Cerebellar cortex (tissue), 1 donor: ENCODE data around the gene CELF1.
A peak's percentile ranks its signal among the peaks of the same experiment; 100 is the strongest.

Experiments
- DNase-seq: peaks from one replicate; pipeline ENCODE4 v3.0.0-alpha.2; 2015; ENCODE audit warnings: low spot score

CELF1 gene

DNA sequence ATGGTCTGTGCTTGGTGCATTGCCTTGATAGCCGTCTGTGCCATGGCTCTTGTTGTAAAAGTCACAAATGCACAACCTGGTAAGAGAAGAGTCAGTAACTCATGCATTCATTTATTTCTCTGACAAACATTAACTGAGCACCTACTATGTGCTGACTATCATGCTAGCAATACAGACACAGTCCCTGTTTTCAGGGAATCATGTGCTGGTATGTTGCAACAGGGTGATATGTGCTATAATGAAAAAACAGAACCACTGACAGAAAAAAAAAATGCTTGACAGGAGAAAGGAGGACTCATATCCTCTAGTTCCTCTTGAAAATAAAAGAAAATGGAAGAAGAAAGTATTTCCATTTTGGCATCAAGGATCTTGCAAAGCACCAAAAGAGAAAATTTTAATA lies 69.5 kb downstream of the CELF1 start:
- no peak for DNase-seq

DNA sequence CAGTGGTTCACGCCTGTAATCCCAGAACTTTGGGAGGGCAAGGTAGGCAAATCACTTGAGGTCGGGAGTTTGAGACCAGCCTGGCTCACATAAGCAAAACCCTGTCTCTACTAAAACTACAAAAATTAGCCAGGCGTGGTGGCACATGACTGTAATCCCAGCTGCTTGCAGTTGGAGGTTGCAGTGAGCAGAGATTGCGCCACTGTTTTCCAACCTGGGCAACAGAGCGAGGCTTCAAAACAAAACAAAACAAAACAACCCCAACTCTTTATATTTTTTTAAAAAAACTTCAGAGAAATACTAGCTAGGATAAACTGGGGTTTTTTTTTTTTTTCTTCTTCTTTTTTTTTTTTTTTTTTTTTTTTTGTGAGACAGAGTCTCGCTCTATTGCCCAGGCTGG lies 72.2 kb downstream of the CELF1 start:
- no peak for DNase-seq

DNA sequence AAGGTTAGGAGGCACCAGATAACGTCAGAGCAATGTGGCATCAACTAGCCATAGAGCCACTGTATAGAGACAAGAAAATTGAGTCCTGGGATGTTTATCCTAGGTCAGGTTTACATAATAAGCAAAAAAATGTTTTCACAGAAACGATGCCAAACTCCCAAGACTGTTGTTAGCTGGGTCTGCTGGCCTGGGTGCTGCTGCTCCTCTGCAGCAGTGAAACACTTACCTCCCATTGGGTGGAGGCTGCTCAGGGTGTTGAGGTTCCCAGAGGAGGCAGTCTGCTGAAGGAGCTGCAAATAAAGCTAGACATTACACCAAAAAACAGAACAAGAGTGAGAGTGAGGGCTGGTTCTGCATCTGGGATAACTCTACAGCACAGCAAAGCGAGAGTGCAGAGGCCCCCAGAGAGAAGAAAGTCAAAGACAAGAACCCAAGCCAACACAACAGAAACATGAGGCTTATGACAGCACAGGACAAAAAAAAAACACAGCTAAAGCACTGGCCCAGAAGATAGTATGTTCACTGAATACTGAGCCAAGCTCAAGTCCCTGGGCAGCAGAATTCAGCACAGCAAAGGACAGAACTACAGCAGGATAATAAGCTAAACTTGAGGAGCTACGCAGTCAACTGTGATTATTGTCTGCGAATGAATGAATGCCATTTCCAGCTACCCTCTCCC lies 74.1 kb downstream of the CELF1 start:
- no peak for DNase-seq

DNA sequence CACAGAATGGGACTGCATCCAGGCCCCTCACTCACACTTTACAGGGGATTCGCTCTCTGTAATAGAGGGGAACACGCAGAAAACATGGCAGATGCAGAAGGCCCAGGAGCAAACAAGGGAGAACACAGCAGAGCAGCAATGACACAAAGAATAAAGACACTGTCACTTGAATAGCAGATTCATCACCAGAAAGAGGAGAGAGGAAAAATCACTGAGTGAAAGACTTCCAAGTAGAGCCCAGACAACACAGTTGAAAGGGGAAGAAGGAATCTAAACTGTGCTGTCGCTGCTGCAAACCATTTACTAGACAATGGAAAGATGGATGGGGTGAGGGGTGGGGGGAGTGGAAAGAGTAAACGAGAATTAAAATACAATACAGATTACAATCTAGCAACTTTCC lies 75.2 kb downstream of the CELF1 start:
- DNase-seq: no peak

DNA sequence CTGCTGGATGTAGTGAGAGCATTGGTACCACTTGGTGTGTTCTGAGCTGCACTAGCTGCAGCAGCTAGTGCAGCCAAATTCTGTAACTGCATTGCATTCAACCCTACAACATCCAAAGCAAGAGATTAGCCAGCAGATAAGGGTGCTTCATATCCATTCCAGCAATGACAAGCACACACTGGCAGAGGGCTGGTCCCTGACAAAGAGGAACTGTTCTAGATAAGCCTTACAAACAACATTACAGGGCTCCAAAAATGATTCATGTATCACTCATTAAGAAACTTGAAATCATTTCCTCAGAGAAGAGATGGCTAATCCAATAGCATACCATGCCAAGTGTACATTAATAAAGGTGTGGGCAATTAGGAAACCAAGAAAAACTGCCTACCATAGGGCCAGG lies 75.6 kb downstream of the CELF1 start:
- no peak for DNase-seq

DNA sequence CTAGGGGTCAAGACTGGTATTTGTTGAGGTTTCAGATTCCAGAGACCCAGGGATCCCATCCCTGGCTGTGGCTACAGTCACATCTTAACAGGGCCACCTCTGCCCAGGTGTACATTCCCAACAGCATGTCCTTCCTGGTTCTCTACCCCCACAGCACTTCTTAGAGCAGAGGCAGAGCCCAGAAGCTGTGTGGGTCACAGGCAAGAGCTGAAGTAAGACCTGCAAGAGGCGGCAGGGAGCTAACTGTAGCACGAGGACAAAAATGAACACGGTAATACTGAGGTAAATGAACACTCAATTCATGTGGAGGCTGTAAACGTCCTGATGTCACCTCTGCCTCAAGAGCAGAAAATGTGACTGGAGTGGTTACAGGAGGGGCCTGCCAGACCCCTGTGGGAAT lies 82.3 kb downstream of the CELF1 start:
- no peak for DNase-seq

DNA sequence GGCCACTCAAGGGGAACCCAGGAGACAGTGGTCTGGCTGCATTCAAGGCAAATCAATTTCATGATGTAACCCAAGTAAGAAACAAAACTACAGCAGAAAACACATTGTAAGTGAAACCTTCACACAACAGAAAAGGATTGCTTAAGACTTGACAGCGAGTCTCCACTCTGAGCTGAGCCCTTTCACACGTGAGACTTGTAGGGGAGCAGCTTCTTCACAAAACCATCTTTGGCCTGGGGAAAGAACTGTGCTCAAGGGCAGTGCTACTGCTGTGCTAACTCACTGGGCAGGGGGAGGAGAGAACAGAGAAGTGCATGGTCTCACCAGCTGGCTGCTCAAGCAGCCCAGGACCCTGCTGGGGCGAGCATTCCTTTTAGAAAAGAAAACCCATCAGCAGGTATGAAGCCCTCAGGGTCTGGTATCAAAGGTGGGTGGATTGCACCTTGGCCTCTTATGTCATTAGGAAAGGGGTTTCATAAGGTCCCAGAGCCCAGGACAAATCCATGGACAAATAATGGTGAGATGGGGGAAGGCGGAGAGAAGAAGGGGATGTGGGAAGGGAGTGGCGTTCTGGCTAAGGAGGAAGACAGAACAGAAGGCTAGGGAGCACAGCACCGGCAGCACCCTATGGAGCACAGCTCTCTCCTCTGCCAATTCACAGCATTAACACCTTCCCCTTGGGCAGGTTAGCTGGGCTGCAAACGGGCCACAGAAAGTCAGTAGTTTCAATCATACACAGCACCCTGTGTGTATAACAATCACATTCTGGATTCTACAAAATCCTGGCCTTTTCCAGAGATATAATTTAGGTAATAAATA lies 83.4 kb downstream of the CELF1 start:
- peak; percentile 88 for DNase-seq

DNA sequence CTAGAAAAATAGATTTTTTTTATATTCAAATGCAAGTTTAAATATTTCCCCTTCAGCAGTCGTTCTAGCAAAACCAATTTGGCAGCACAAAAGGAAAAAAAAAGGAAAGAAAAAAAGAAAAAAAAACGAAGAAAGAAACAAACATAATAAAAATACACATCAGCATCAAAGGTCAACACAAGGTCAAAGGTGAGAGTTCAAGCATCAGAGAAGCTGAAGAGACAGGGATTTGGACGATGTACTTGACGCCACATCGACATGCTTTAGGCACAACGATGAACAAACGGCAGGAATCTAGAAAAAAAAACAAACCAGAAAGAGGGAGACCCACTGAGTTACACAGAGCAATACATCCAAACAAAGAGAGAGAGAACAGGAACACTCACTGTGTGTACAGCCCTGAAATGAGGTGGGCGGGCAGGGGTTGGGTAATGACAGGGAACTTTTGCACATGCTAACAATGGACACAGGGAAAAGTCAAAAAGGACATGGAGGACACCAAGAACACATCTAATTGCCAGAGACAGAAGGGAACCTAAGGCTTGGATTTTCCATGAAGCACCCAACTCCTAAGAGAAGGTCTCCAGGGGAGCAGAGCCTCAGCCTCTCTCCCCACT lies 84.2 kb downstream of the CELF1 start:
- DNase-seq: no peak

DNA sequence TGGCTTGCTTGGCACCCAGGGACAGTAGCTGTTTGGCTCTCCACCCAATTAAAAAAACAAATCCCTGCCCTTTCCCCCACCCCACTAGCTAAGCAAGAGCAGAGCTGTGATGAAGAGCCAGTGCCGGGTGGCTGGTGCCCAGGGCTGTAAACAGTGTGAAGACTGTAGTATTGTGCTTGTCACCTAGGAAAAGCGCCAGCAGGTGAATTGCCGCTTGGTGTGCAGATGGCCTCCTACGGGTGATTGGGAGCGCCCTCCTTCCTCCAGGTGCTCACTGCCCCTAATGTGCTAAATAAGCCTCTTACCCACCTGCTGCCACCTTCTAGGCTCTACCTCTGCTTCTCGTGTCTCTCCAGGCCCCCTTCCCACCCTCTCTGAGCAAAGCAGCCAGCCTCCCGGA lies 85.6 kb downstream of the CELF1 start:
- peak; percentile 78 for DNase-seq

DNA sequence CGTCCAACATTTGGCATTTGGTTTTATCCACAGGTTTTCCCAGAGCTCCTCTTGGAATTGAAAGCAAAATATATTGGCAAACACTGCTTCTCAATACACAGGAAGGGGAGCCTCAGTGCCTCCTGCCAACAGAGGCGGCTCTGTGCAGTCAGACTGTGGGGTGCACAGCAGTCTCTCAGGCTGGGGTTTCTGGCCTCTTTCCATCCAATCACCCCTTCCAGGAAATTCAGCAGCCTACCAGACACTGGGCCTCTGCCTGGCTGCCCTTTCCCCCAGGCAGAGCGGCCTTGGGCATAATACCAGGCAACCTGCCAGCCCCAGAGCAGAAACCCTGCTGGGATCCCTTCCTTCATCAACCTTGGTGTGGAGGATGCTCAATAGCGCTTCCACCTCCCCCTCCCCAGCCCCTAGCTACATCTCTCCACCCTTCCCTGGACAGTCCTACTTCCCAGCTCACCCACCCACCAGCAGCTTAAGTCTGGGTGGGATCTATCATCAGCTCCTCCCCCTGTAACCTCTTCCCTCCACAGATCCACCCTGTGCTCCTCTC lies 86.2 kb downstream of the CELF1 start:
- peak; percentile 71 for DNase-seq

DNA sequence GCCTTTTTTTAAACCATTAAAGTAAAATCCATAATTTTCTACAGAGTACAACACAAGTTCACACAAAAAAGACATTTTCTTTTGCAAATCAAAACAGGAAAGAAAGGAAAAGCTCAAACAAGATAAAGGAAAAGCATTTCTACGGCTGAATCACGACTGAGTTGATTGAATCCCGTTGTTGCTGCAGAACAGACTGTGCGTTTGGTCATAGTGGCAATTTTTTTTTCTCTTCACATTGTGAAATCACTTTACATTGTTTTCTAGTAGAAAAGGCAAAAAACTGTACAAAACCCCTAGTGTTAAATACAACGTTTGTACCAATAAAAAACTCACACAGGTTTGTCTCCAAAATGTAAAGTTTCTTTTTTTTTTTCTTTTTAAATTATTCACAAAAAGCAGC lies 86.7 kb downstream of the CELF1 start:
- DNase-seq: no peak

DNA sequence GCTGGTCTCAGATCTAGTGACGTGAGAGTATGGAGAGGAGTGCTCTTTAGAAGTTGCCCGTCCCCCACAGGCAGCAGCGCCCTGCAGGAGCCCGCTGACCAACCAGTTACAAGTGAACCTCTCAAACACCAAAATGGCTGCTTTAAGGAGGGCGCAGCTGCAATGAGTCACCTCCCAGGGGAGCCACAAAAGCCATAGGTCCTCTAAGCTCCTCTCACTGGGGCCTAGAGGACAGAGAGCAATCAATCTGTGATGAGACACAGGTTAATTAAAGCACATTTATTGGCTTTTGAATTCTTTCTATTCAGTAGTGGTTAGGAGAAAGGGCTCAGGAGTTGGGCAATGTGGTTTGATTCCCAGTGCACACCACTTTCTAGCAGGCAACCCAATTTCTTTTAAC lies 88.4 kb downstream of the CELF1 start:
- no peak for DNase-seq

DNA sequence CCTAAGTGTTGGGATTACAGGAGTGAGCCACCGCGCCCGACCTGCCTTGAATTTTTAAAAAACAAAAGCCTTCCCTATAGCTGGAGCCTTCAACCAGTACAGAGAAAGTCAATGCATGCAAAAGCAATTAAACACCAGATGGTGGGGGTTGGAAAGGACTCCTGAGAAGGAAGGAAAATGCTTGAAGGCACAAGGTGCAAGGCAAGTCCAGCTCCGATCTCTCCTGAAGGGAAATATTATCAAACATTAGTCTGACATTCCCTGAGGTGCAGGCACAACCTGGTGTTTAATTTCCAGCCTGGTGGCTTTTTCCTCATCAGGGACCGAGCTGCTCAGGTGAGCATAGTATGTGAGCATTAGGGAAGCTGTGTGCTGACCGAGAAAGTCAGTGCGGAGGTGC lies 91.1 kb downstream of the CELF1 start:
- DNase-seq: peak; percentile 68

DNA sequence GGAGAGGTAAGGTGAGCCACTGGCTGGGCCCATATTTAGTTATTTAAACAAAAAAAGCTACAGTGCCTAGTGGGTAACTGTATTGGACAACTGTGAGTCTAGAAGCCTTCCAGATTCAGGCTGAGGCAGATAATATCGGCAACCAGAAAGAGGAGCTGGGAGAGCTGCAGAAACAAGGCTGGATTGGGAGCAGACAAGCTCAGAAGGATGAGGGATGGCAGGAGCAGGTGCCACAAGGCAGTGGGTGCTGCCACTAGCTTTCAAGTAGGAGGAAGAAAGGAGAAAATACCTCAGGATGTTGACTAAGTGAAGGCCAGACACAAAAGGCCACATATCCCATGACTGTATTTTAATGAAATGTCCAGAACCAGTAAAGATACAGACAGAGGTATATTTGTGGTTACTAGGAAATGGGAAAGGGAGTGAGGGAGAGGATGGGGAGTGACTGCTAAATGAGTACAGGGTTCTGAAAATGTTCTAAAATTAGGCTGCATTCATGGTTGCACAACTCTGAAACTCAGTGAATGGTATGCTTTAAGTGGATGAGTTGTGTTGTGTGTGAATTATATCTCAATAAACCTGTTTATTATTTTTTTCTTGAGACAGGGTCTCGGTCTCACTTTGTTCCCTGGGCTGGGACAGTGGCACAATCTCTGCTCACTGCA lies 92.2 kb downstream of the CELF1 start:
- no peak for DNase-seq

DNA sequence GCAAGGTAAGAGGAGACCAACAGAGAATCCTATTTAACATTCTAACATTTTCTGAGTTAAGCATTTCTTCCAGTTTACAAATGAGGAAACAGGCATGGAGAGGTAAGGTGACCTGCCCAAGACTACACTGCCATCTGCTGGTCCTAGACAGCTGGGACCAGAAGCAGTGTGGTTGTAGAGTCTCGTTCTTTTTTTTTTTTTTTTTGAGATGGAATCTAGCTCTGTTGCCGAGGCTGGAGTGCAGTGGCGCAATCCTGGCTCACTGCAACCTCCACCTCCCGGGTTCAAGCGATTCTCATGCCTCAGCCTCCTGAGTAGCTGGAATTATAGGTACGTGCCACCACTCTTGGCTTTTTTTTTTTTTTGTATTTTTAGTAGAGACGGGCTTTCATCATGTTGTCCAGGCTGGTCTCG lies 98.7 kb downstream of the CELF1 start:
- DNase-seq: peak; percentile 92

DNA sequence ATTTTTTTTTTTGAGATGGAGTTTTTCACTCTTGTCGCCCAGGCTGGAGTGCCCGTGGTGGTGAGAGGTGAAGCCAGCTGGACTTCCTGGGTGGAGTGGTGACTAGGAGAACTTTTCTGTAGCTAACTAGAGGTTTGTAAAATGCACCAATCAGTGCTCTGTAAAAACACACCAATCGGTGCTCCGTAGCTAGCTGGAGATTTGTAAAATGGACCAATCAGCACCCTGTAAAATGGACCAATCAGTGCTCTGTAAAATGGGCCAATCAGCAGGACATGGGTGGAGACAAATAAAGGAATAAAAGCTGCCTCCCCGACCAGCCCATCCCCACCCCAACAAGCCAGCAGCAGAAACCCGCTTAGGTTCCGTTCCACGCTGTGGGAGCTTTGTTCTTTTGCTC lies 99.6 kb downstream of the CELF1 start:
- DNase-seq: no peak

DNA sequence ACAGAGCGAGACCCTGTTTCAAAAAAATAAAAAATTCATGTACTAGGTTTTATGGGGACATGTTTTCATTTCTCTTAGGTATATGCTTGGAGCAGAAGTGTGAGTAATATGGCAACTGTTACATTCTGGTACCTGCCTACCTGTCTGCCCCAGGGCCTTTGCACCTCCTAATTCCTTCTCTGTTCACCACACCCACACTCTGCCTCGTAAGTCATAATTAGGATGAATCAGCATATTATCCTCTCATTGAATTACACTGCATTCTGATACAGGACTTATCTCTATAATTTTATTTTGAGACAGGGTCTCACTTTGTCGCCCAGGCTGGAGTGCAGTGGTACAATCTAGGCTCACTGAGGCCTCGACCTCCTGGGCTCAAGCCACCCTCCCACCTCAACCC lies 100.9 kb downstream of the CELF1 start:
- DNase-seq: no peak

DNA sequence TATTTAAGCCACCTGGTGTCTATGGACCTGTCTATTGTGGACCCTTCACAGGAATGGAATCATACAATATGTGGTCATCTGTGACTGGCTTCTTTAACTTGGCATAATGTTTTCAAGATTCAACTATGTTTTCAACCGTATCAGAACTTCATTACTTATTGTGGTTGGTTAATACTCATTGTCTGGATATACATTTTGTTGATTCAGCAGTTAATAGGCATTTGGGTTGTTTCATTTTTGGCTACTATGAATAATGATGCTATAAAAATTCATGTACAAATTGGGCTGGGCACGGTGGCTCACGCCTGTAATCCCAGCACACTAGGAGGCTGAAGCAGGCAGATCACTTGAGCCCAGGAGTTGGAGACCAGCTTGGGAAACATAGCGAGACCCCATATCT lies 101.5 kb downstream of the CELF1 start:
- no peak for DNase-seq

DNA sequence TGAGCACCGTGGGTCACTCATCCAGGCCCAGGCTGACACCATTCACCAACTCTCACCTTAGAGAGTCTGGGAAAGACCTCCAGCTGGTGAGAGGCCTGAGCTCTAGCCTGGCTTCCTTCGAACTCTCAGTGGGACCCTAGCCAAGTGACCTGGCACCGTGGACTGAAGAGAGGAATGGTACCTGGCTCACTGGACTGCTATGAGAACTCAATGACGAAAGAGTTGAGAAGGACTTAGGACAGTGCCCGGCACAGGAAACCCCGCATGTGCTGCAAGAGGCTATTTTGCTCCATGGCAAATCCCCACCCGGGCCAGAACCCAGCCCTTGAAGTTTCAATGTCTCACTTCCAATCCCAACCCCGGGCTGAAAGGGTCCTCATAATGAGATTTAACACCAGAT lies 103.4 kb downstream of the CELF1 start:
- no peak for DNase-seq

DNA sequence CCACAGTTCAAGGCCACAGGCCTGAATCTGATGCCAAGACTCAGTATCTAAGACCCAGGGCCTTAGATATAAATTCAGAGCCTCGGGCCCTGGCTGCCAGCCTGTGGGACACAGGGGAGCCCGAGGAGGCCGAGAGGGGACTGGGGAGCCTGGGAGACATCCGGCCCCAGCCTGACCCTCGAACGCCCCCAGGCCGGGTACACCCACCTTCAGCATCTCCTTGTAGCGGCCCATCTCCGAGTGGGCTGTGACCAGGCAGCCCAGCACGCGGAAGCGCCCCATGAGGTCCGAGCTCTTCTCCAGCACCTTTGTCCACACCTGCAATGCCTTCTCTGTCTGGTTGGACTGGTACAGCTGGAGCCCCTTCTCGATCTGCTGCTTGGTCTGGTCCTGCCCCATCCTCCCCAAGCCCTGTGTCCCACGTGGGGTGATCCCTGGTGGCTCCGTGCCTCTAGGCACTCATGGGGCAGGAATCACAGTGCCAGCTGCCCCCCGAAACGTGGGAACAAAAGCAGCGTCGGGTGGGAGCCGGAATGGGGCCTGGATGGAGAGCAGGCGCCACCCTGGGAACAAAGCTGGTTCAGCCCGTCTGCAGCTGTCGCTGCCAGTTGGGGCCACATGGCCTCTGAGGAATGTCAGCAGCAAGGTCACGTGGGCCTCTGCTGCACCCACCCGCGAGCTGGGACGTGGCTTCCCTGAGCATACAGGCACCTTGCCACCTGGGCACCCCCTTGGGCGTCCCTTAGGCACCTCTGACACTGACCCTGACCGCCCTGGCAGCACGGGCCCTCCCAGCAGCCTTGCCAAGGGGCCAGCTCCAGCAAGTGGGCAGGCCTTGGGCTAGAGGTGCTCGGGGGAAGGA lies 104.1 kb downstream of the CELF1 start, which contains the start of gene RAPSN:
RAPSN (minus strand) TSS at position 571 of the 862 bp plus-strand sequence; CDS start at position 399, 172 bp downstream.
- no peak for DNase-seq

DNA sequence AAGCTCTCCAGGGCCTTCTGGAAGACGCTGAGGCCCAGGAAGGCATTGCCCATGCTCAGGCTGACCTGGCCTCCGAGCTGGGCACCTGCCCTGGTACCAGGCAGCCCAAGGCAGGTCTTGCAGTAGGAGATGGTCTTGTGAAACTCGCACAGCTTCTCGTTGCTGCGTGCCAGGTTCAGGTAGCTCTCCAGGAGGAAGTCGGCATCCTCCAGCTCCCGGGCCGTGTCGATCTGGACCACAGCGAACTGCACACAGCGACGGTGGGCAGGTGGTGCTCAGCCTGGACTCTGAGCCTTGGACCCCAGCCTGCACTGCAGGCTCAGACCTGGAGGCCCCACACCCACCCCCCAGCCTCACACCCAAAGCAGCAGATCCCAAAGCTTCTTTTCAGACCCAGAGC lies 105.0 kb downstream of the CELF1 start:
- no peak for DNase-seq
